B cell (primary cell): ENCODE results near the gene ART4.

ENCODE experiments used
- EZH2 ChIP-seq: IDR thresholded peaks from 2 replicates; pipeline ENCODE4 v1.6.1; 2012; ENCODE audit warnings: borderline replicate concordance, low read depth, mild to moderate bottlenecking, moderate library complexity, low read length; ENCODE audit not compliant: insufficient read depth, poor library complexity, severe bottlenecking
- TF ChIP-seq, protein P1 (sequence below): fragments of 200-600 bp; IDR thresholded peaks from one replicate; pipeline ENCODE4 v1.8.0; 2022; ENCODE audit warnings: antibody characterized with exemption, mild to moderate bottlenecking

DNA sequence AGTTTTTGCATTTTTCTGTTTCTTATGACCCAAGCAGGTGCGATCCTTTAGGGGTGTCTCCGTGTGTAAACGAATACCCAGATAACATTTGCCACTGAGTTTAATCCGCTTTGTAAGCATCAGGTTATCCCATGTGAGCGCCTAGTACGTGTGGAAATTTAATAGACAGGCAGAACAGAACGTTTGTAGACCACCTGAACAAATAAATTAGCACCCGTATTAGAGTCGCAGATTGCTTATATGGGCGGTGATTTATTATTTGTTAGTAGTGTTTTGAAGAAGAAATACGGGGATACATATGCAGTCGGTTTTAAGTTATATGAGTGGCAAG lies 39.5 kb downstream of the ART4 start:
- TF ChIP-seq, protein P1, sequence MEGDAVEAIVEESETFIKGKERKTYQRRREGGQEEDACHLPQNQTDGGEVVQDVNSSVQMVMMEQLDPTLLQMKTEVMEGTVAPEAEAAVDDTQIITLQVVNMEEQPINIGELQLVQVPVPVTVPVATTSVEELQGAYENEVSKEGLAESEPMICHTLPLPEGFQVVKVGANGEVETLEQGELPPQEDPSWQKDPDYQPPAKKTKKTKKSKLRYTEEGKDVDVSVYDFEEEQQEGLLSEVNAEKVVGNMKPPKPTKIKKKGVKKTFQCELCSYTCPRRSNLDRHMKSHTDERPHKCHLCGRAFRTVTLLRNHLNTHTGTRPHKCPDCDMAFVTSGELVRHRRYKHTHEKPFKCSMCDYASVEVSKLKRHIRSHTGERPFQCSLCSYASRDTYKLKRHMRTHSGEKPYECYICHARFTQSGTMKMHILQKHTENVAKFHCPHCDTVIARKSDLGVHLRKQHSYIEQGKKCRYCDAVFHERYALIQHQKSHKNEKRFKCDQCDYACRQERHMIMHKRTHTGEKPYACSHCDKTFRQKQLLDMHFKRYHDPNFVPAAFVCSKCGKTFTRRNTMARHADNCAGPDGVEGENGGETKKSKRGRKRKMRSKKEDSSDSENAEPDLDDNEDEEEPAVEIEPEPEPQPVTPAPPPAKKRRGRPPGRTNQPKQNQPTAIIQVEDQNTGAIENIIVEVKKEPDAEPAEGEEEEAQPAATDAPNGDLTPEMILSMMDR = no peak
- TF ChIP-seq EZH2 = no peak
